Left colon (tissue), 2 donors: ENCODE results near the gene SEC16B. TPM values are rescaled to one million over a fixed set of nuclear protein-coding genes. Genes with fewer than 3 reads are reported as not detected.

Source experiments
- ATAC-seq: fragments of 200-7000 bp; cut with Tn5 transposase; one replicate; pipeline ENCODE4 v1.9.1; 2020; ENCODE audit warnings: mild to moderate bottlenecking, moderate library complexity
- DNase-seq, 2 donors: peaks; one replicate each; pipeline ENCODE4 v3.0.0-alpha.2; 2020
- intact Hi-C, 2 donors: fragments of 100-400 bp; cut with DNase I in 1 of 2; cut with micrococcal nuclease in 1 of 2; formaldehyde crosslinking; loops; one replicate each; pipeline versions ENCODE4 v1.11.2 to v1.14.0; 2022; cut with DNase I, micrococcal nuclease
- total RNA-seq, 2 donors: library from RNA; stranded (reverse); fragmentation: NEBNext Ultra II Directional; extraction: Animal tissue kit (Norgen Biotek cat#: 25700); gene quantifications; one replicate each; pipeline ENCODE4 v1.2.1, GENCODE V29; 2021
- donor health status: DM: no; HTN: no; CAD: no.
- donor health status: DM: yes; HTN: yes; CAD: no.

Gene SEC16B
- total RNA-seq, 2 donors from 2014 or later = 4.7 to 4.8 TPM

GRCh38 chr1:177948336-177948972 is 21.4 kb downstream of the SEC16B start:
- intact Hi-C loops = loop anchor here in 1 of 2 donors (10.0 kb wide), 1 partner anchor 1054 kb away; no protein-coding TSS in a partner anchor
- ATAC-seq (peak; percentile 84), DNase-seq (peak in 1 of 2 donors; percentile 32)

- ATAC-seq (no peak), DNase-seq (no peak)
- intact Hi-C loops = loop anchor here in 1 of 2 donors (10.0 kb wide), 1 partner anchor 1053 kb away; no protein-coding TSS in a partner anchor
These were observed 22.2 kb downstream of the SEC16B start for GRCh38 chr1:177947623-177948022.

GRCh38 chr1:177945943-177946650 is 23.8 kb downstream of the SEC16B start:
- ATAC-seq (peak; percentile 73), DNase-seq (peak in 1 of 2 donors; percentile 44)
- intact Hi-C loops = loop anchor here in 1 of 2 donors (10.0 kb wide), 1 partner anchor 1051 kb away; no protein-coding TSS in a partner anchor

GRCh38 chr1:177944016-177944949 is 25.6 kb downstream of the SEC16B start:
- intact Hi-C loops = loop anchor here in 1 of 2 donors (10.0 kb wide), 1 partner anchor 1049 kb away; no protein-coding TSS in a partner anchor
- ATAC-seq = no peak

GRCh38 chr1:177941976-177942375 is 27.9 kb downstream of the SEC16B start:
- ATAC-seq (no peak), DNase-seq (no peak)
- intact Hi-C loops = loop anchor here in 1 of 2 donors (10.0 kb wide), 1 partner anchor 1047 kb away; no protein-coding TSS in a partner anchor

More at GRCh38 chr1:177944016-177944949, 25.6 kb downstream of the SEC16B start:
- DNase-seq = no peak

GRCh38 chr1:177940682-177941081 is 29.2 kb downstream of the SEC16B start:
- DNase-seq (no peak), ATAC-seq (no peak)
- intact Hi-C loops = loop anchor here in 1 of 2 donors (10.0 kb wide), 1 partner anchor 1046 kb away; no protein-coding TSS in a partner anchor

- ATAC-seq = no peak
- intact Hi-C loops = no loop called here
- DNase-seq = no peak
These were observed 31.9 kb downstream of the SEC16B start for GRCh38 chr1:177937931-177938330.

- intact Hi-C loops = no loop called here
- no peak for DNase-seq
- ATAC-seq = no peak
These were observed 32.6 kb downstream of the SEC16B start for GRCh38 chr1:177937174-177937770.

GRCh38 chr1:177935638-177936415 is 34.0 kb downstream of the SEC16B start:
- DNase-seq (no peak), ATAC-seq (no peak)
- intact Hi-C loops = no loop called here

- DNase-seq (no peak), ATAC-seq (no peak)
- intact Hi-C loops = no loop called here
These were observed 34.9 kb downstream of the SEC16B start for GRCh38 chr1:177934927-177935326.

- intact Hi-C loops = no loop called here
- no peak for DNase-seq
- ATAC-seq = no peak
These were observed 35.4 kb downstream of the SEC16B start for GRCh38 chr1:177934461-177934860.

- intact Hi-C loops = no loop called here
These were observed 36.0 kb downstream of the SEC16B start for GRCh38 chr1:177933881-177934280.

GRCh38 chr1:177932123-177932522 is 37.7 kb downstream of the SEC16B start:
- intact Hi-C loops = no loop called here
- ATAC-seq = no peak
- DNase-seq = no peak

More at GRCh38 chr1:177933881-177934280, 36.0 kb downstream of the SEC16B start:
- DNase-seq (no peak), ATAC-seq (no peak)

- intact Hi-C loops = no loop called here
- no peak for ATAC-seq
- DNase-seq = no peak
These were observed 40.9 kb downstream of the SEC16B start for GRCh38 chr1:177928952-177929351.

GRCh38 chr1:177928194-177928593 is 41.7 kb downstream of the SEC16B start:
- intact Hi-C loops = no loop called here
- DNase-seq = no peak
- ATAC-seq = no peak

- intact Hi-C loops = no loop called here
- ATAC-seq = no peak
These were observed 42.7 kb downstream of the SEC16B start for GRCh38 chr1:177927021-177927596.

GRCh38 chr1:177926201-177926600 is 43.7 kb downstream of the SEC16B start:
- intact Hi-C loops = no loop called here
- no peak for DNase-seq
- no peak for ATAC-seq

More at GRCh38 chr1:177927021-177927596, 42.7 kb downstream of the SEC16B start:
- no peak for DNase-seq
